Ovary (tissue), 3 donors: ENCODE measurements around the gene ITPR1.

Experiments
- CTCF ChIP-seq, 3 donors: fragments of 450-650 bp in 2 of 3; fragments of 200-600 bp in 1 of 3; IDR thresholded peaks; one replicate each; pipeline versions ENCODE4 v1.5.1 to v1.8.0; 2016 to 2022; ENCODE audit warnings: antibody characterized with exemption in 3 of 3, mild to moderate bottlenecking in 1 of 3
- EP300 ChIP-seq: sonication (generic); formaldehyde crosslinking; IDR thresholded peaks from one replicate; pipeline ENCODE4 v1.6.1; 2017; ENCODE audit warnings: antibody characterized with exemption
- POLR2A ChIP-seq: fragments of 450-650 bp; IDR thresholded peaks from one replicate; pipeline ENCODE4 v1.6.1; 2017; ENCODE audit warnings: antibody characterized with exemption, mild to moderate bottlenecking, moderate library complexity
- donor health status: DM: no; HTN: no; CAD: no.

DNA sequence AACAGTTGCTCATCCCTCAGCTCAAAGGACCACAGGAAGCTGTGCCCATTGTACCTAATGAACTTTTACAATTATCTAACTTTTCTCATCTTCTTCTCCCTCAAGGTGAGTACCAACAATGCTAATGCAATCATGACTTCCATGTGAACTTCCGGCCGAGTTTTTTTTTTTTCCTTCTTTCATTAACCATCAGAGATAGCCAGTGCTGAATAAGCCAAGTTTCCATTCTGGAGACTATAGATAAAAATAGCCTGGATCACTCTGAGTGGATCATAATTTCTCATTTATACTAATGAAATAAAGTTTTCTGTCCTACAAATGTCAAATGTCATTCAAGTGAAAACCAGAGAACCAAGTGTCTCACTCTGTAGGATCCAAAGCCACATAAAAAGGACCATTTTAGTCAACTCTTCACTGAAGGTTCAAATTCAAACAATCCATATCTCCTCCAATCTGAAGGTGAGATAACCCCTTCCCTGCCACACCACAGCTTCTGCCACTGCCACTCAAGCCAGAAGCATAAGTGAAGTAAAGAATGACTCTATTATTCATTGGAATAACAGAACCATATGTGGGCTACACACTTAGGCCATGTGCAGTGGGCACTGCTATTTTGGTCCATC lies 31.6 kb upstream of the ITPR1 start:
- TF ChIP-seq CTCF (IDR thresholded peaks at IDR 0.05) (no peak), EP300 (no peak), POLR2A (no peak)
